GM18867 (cell line): ENCODE results near the gene AKAP6.
"Not testable (repeated sequence)": the region's sequence is repeated elsewhere in the genome, so short reads cannot be mapped to it uniquely, and the experiment has no call there.

Experiments used
- ATAC-seq: cut with Tn5 transposase; IDR thresholded peaks from one replicate; pipeline ENCODE4 v1.9.1; 2021; ENCODE audit warnings: mild to moderate bottlenecking, moderate library complexity; ENCODE audit not compliant: unreplicated experiment

Gene AKAP6

DNA sequence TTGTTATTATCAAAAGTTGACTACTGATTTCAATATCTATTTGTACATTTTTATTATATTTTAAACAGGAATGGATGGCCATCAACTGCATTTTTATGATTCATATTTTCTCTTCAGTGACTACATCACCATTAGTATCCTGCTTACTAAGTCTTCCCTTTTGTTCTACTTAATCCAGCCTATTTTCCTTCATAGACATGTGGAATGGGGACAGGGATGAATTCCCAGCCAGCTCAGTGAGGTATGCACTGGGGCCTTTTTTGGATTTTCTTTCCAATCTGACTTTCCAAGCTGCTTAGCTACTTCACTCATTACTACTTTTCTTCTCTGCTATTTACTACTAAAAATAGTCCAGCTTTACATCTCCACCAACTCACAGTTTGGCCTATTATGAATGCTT lies 38.4 kb downstream of the AKAP6 start:
- no peak for ATAC-seq

DNA sequence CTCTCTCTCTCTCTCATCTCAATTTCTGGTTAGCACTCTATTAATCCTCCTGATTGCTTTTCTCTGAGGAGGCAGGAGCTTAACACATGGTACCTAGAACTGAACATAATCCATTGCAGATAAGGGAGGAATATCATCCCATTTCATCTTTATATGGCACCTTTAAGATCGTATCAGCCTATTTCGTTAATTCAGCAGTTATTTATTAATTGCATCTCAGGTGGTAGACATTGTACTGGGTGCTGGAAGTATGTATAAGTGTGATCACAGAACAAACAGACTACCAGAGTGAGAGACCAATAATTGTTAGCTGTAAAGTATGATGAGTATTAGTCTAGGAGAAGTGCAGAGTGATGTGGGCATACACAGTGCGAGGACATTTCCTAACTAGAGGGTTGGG lies 39.0 kb downstream of the AKAP6 start:
- ATAC-seq = no peak

DNA sequence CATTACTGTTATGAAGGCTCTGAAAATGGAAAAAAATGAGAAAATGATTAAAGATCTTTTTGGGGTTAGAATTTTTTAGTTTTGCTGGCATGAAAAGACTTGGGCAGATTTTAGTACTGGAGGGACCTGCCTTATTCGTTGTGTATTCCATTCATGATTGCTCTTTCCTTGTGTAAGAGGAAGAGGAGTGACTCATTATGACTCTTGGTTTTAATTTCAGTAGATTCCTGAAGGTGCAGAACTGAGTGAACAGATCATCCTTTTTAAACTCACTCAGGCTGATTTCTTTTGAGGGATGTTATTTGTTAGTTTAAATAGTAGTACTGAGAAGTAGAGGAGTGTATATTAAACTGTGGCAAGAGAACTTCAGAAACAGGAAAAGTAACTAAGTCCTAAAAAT lies 41.6 kb downstream of the AKAP6 start:
- ATAC-seq = no peak

DNA sequence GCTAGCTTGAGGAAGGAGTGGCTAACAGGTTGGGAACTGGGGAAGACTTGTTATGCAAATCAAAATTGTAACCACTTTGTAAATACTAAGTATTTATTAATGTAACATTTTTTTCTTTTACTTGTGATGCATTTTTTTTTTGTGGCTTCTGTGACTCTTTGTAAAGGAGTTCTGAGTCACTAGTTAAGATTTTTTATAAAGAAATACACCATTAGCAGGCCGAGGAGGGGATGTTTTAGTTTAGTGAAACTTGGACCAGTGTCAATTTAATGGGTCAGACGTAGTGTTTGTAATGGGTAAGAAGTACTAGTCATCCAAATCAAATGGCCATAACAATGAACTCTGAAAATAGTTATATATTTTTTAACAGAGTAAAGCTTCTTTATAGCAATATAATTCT lies 43.1 kb downstream of the AKAP6 start:
- no peak for ATAC-seq

DNA sequence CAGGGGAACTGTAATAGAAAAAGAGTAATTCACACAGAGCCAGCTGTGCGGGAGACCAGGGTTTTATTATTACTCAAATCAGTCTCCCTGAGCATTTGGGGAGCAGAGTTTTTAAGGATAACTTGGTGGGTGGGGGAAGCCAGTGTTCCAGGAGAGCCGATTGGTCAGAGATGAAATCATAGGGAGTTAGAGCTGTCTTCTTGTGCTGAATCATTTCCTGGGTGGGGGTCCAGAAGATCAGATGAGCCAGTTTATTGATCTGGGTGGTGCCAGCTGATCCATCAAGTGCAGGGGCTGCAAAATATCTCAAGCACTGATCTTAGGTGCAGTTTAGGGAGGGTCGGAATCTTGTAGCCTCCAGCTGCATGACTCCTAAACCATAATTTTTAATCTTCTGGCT lies 44.1 kb downstream of the AKAP6 start:
- ATAC-seq = not testable (repeated sequence)

DNA sequence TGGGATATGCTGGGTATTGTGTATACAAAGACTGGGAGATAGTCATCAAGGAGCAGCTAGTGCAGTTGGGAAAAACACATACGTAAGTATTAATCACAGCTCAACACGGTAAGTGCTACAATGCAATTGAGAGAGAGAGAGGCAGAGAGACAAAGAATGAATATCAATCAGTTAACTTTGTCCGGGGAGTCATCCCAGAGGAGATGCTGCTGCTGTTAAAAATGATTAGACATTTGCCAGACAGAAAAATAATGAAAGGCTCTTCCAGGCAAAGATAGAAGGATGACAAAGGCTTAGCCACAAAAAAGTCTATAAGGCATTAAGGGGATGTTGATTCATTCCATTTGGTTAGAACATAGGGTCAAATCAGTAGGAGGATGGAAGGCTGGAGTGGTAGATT lies 45.1 kb downstream of the AKAP6 start:
- ATAC-seq = no peak

DNA sequence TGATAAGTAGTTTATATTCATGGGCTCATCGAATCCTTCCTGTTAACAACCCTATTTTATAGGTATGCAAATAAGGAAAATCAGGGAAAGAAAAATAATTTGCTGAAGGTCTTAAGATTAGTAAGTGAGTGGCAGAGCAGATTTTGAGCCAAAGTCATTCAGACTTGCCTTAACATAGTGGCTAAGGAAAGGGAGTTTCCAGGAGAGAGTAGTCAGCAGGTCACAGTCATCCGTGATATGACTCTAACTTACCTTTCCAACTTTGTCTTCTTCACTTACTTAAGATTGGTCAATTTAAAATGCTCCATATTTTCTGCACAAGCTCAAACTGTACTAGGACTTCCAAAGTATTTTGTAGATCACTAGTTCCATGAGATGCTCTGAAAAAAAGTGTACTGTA lies 46.6 kb downstream of the AKAP6 start:
- ATAC-seq = no peak

DNA sequence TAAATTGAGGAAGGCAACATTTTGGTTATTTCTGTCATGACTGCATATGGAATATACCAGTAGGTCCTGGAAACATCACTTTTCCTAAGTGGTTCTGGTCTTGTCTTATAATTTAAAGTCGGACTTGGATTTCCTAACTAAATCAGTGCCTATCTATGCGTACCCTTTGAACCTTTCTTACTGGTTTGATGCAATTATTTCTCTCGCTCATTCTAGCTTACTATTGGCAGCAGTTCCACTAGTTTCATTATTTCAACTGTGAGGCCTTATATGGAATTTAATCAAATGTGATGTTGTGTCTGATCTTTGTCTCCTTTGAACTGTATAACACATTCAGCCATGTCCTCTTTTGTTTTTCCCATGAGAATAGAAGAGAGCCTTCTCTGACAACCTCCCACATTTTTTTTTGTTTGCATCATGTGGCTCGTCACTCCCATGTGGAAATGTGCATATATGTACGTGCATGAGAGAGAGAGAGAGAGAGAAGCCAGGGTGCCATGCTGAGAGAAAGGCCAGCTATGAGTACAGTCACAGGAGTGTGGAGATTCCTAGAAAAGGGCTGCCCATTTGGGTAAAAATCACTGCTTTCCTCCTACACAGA lies 48.0 kb downstream of the AKAP6 start:
- no peak for ATAC-seq

DNA sequence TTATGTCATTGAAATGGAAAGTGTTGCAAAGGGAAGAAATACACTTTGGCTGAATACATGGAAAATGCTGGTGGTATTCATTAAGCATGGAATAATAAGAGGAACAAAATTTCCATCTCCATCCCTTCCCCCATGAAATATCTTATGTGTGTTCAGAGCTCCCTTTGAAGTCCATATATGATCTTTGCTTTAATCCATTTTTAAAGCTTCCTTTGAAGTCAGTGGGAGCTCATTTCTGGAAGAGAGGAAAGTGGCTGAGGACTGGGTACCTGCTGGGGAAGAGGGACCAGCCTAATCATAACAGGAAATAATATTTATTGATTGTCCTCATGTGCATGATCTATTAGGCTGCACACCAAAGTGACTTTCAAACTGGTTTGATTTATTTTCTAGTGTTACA lies 49.2 kb downstream of the AKAP6 start:
- ATAC-seq = no peak

DNA sequence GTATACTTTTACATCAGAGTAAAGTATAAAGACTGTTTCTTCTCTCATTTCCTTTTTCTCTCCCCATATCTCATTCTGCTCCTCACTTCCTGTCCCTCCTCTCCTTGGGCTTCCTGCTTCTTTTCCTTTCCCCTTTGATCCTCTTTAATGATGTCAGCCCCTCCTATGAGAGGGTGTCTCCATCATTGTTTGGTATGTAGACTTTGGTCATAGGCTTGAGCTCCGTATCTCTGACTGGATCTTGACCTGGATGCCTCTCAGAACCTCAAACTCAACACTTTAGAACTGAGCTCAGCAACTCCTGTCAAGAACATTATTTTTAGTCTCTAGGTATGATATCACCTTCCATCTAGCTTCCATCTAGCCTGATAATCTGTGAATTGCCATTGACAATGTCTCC lies 50.3 kb downstream of the AKAP6 start:
- ATAC-seq = no peak

DNA sequence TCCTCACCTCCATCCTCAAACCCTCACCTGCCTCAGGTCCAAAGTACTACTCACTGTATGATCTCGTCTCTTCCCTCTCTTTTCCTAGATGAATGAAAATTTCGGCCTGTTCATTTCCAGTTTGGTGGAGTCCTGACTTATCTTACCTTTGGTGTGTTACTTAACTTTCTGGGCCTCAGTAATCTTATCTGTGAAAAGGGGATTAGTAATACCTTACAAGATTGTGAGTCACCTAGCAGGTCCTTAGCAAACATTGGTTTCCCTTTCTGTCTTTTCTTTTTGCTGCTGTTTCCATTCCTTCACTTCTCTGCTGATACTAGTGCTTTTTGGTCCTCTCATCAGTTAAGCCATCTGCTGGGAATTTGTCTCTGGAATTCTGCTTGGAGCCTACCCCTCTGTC lies 52.8 kb downstream of the AKAP6 start:
- ATAC-seq = no peak

DNA sequence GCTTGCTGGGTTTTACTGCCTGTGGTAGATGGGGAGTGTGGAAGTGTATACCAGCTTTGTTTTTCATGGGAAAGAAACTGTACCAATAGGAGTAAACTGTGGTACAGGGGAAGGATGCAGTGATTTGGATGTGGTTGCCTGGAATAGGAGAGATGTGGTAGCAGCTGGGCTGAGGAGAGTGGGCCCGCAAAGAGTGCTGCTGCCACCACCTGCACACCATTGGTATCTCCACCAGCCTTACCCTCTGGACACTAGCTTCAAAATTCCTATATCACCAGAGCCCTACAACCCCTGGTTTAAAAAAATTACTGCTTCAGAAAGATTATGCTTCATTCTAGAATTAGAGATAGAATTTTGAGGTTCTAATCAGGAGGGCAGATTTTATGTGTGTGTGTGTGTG lies 53.6 kb downstream of the AKAP6 start:
- ATAC-seq = no peak

DNA sequence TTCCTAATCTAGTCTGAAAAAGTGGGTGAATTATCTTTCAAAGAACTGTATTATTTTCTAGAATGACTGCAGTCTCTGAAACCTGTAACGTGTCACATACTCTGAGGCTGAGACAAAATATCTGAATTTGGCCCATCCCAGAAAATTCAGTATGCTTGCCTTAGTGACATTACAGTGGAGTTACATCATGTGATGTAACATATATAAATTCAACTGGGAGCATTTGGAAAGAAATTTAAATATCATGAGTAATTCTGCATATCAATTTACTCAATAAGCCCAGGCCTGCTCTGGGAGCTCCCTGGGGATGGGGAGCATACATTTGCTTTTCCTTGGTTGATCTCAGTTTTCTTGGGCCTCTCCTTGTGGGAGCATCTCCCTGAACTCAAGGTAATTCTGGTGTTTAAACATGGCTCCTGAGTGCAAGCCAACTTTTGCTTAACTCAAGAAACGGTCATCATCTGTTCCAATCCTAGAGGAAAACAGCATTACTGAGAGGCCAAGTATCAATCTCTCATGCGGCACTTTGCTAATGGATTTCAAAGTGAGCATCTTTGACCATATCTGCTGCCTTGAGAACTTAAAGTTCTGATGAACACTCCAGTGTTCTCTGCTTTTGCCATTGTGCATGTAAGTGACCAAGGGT lies 54.4 kb downstream of the AKAP6 start:
- ATAC-seq = no peak

DNA sequence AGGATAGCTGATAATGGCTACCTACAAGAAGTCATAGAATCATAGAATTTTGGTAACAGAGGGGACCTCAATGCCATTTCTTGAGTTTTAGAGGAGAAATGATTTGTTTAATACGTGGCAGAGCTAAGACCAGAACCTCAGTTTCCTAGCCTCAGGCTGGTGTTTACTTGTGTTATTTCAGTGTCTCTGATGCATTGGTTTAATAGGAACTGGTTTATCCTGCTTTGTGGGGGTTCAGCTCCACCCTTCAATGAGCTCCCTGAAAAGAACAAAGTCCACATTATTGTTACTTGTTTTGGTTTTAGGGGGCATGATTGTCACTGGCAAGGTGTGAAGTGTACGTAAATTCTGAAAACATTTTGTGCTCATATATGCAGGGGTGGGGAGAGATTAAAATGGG lies 55.4 kb downstream of the AKAP6 start:
- no peak for ATAC-seq

DNA sequence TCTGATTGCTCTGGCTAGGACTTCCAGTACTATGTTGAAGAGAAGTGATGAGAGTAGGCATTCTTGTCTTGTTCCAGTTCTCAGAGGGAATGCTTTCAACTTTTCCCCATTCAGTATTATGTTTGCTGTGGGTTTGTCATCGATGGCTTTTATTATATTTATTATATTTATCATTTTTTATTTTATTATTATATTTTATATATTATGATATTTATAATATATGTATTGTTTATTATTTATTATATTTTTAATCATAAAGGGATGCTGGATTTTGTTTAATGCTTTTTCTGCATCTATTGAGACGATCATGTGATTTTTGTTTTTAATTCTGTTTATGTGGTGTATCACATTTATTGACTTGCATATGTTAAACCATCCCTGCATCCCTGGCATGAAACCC lies 58.2 kb downstream of the AKAP6 start:
- not testable (repeated sequence) for ATAC-seq

DNA sequence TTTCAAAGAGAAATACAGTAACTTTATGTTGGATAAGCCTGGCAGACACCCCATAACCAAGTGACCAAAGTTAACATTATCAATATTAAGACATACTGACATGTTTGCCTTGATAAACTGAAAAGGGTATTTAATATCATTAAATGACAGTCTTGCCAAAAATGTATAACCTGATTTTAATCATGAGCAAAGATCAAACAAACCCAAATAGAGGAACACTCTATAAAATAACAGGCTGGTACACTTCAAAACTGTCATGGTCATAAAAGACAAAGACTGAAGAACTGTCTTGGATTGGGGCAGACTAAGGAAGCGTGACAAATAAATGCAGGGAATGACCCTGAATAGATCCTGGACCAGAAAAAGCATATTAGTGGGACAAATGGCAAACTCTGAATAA lies 64.0 kb downstream of the AKAP6 start:
- ATAC-seq = no peak

DNA sequence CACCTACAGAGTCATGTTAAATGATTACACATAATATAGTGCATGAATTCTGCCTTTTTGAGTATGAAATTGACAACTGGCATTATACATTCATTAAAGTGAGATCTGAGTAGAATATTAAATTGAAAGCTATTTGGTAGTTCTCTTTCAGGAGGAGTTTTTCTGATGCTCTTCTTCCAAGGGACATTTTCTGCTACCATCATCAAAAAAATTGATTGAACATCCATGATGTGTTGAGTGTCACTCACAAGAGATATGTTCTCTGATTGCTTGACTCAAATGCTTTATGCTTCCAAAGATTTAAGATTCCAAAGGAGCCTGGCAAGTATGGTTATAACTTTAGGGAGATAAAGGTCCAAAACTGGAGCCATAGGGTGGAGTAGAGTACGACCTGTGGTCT lies 64.9 kb downstream of the AKAP6 start:
- no peak for ATAC-seq

DNA sequence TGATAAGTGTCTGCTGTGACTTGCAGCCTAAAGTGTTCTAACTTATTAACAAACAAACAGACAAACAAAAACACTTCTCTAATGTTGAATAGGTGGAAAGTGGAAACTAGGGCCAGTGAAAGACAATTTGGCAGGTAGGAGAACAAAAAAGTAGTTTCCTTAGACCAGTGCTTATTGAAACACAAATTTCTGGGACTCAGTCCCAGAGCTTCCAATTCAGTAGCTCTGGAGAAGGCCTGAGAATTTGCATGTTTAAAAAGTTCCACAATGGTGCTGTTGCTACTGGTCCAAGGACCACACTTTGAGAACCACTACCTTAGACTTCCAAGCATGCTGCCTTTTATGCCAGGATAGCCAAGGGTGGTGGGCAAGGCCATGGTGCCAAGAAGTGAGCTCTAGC lies 67.8 kb downstream of the AKAP6 start:
- no peak for ATAC-seq

DNA sequence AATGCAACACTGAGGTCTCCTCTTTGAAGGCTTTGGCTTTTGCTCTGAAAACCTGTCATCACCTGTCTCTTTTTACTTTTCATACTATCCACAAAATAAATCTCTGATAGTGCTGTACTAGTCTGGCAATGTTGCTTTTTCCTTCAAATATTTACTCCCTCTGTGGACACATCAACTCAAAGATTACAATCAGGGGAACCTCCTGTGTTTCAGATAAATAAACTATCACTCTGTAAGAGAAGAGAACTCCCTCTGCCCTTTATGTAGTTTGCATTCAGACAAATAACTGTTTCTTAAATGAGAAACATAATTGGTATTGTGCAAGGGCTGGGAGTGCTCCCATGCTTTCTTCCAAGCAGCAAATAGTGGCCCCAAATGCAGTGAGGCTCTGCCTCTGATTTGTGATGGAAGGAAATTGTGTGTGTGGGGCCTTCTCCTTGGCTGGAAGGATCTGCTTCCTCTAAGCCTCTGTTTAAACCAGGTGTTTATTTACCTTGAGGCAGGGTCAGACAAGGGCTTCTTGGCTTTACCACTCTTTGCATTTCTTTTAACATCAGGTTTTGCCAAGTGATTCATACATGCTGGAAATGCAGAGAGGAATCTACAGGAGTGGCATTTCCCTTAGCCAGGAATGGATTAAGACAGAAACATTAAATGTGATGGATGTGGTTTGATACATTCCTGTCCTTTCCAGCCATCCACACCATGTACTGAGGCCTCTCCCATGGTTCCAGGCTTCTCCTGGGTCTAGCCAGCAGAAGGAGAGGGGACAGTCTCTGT lies 69.0 kb downstream of the AKAP6 start:
- no peak for ATAC-seq

DNA sequence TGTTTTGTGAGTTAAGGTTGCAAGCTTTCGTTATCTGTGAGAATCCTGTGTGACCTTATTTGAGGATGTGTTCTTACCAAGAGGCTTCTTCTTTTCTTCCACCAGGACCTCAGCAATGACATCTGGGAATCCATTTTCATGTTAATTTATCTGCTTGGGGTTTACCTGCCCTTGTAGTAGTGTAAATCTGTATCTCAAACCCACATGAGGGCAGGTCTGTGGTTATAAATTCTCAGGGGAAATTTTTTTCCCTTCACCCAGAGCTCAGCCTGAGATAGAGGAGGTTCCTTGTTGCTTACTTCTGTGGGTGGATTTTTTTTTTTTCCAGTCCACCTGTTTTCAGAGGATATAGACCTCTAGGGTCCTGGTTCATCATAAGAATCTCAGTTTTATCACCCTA lies 70.8 kb downstream of the AKAP6 start:
- ATAC-seq = no peak

DNA sequence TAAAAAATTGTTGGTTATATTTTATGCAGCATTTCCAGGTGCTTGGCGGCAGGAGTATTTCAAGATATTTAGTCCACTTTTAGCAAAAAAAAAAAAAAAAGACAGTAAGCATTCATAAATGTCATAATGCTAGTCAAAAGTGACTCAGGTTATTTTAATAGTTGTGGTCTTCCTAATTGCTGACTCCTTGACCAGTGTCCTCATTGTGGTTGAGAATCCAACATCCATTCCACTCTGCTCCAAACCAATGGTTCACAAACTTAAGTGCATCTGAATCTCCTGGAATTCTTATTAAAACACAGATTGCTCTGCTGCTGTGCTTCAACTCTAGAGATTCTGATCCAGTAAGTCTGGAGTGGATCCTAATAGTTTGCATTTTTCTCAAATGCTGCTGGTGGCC lies 71.4 kb downstream of the AKAP6 start:
- no peak for ATAC-seq

DNA sequence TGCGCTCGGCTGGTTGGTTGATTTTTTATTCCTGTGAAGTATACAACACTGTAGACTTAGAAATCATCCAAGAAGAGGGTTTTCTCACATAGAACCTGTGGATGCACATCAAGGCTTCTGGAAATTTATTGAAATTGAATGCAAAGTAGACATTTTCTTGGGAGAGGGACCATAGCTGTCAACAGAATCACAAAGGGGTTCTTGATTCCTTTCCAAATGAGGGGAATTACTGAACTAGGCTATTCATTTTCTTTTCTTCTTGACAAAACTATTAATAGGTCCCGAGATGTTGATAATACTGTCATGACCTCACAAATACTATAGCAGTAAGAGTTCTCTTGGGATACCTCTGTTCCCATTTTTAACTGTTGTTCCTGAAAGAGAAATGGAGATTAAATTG lies 73.9 kb downstream of the AKAP6 start:
- no peak for ATAC-seq
